Common myeloid progenitor, CD34-positive (primary cell): ENCODE measurements around the gene LYST.

Experiments used
- CTCF ChIA-PET: fragments of 350-600 bp; sonication (Branson Sonifier 250); formaldehyde crosslinking; loops from one replicate; lab custom pipeline; 2021; ENCODE audit warnings: antibody characterized with exemption; lab: Charles Lee
- POLR2A ChIA-PET: fragments of 350-600 bp; sonication (Branson Sonifier 250); formaldehyde crosslinking; loops from one replicate; lab custom pipeline; 2021; ENCODE audit warnings: antibody characterized with exemption; lab: Charles Lee
- DNase-seq, 3 donors: peaks; one replicate each; pipeline versions ENCODE4 v3.0.0 to v3.0.0-alpha.2; 2013
- H3K27ac ChIP-seq, 2 experiments: 1 replicate in 1 of 2; 2 replicates in 1 of 2; pipeline ENCODE4 v1.7.0; 2013; ENCODE audit warnings: inconsistent platforms in 2 of 2, low read length in 2 of 2, mild to moderate bottlenecking in 2 of 2, low read depth in 1 of 2, moderate library complexity in 1 of 2; ENCODE audit not compliant: severe bottlenecking in 2 of 2, insufficient read depth in 1 of 2, poor library complexity in 1 of 2
- H3K27me3 ChIP-seq, 5 experiments: replicated peaks in 2 of 5; 1 replicate in 3 of 5; 2 replicates in 2 of 5; pipeline versions ENCODE4 v1.6.1 to v1.7.0; 2013; ENCODE audit warnings: low read length in 4 of 5, mild to moderate bottlenecking in 2 of 5, moderate library complexity in 2 of 5, inconsistent platforms in 1 of 5; ENCODE audit not compliant: insufficient read depth in 5 of 5, control insufficient read depth in 4 of 5
- H3K36me3 ChIP-seq, 4 experiments: 1 replicate in 2 of 4; 2 replicates in 2 of 4; pipeline versions ENCODE4 v1.6.1 to v1.7.0; 2013; ENCODE audit warnings: low read length in 3 of 4, control low read depth in 1 of 4, mild to moderate bottlenecking in 1 of 4; ENCODE audit not compliant: control insufficient read depth in 4 of 4, insufficient read depth in 4 of 4
- H3K4me1 ChIP-seq, 4 experiments: 1 replicate in 3 of 4; 2 replicates in 1 of 4; pipeline versions ENCODE4 v1.6.1 to v1.7.1; 2013; ENCODE audit warnings: low read length in 3 of 4, mild to moderate bottlenecking in 3 of 4, control low read depth in 1 of 4, inconsistent platforms in 1 of 4, moderate library complexity in 1 of 4; ENCODE audit not compliant: control insufficient read depth in 4 of 4, insufficient read depth in 4 of 4; ENCODE audit errors: control extremely low read depth in 1 of 4
- H3K4me3 ChIP-seq, 7 experiments: 1 replicate in 4 of 7; 2 replicates in 3 of 7; pipeline versions ENCODE4 v1.5.1 to v1.7.0; 2013; ENCODE audit warnings: mild to moderate bottlenecking in 7 of 7, low read length in 6 of 7, moderate library complexity in 6 of 7, inconsistent platforms in 2 of 7, low read depth in 2 of 7, control low read depth in 1 of 7; ENCODE audit not compliant: insufficient read depth in 4 of 7, control insufficient read depth in 1 of 7; ENCODE audit errors: extremely low read depth in 1 of 7
- H3K9me3 ChIP-seq, 5 experiments: 1 replicate in 4 of 5; 2 replicates in 1 of 5; pipeline versions ENCODE4 v1.6.1 to v1.7.1; 2013; ENCODE audit warnings: low read length in 4 of 5, mild to moderate bottlenecking in 2 of 5, inconsistent platforms in 1 of 5, low read depth in 1 of 5, moderate library complexity in 1 of 5; ENCODE audit not compliant: control insufficient read depth in 4 of 5, insufficient read depth in 2 of 5; ENCODE audit errors: control extremely low read depth in 1 of 5
- WGBS: methylation state at CpG from one replicate; pipeline ENCODE4 v1.1.5; 2013; ENCODE audit not compliant: insufficient coverage; 5-methylcytosine and 5-hydroxymethylcytosine counted together

LYST gene

DNA sequence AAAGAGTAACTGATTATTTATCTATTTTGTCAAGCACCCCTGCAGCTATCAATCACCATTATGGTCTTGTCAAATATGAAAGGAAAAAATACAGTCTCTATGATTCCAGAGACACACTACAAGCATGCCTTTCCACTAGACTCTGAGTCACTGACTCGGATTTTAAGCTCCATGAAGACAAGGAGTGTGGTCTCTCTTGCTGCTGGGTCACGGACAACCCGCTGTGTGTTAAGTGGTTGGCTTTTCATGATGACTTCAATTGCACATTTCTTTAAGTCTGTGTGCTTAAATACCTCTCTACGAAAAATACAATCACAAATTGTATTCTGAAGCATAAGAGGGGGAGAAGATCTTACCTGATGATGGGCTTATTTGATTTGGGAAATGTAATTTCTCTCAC, 203.1 kb downstream of the LYST start:
- Histone ChIP-seq H3K27ac (no peak overlapping the region), H3K4me3 (no peak overlapping the region), H3K9me3 (peaks cover 0 to 5% (median 0%) of the 10 kb centered on the region in 5 experiments), H3K36me3 (peaks cover 4 to 12% (median 8%) of the 10 kb centered on the region in 4 experiments), H3K4me1 (no peaks in the 10 kb centered on the region), H3K27me3 (no peaks in the 10 kb centered on the region)
- DNase-seq, result no peak
- ChIA-PET POLR2A (no interaction called here), CTCF (no interaction called here)
- no CpG with 5 or more reads among the region's 4 CpGs for WGBS

GRCh38 chr1:235661568-235661967, 205.1 kb downstream of the LYST start:
- CTCF ChIA-PET, result interaction anchor here (0.9 kb wide), 1 partner anchor 69 kb away, joined by 3 read pairs; no protein-coding TSS in a partner anchor
- Histone ChIP-seq H3K4me3 (no peak overlapping the region), H3K9me3 (no peaks in the 10 kb centered on the region), H3K4me1 (no peaks in the 10 kb centered on the region), H3K27ac (no peak overlapping the region), H3K36me3 (peaks cover 4 to 12% (median 6%) of the 10 kb centered on the region in 4 experiments), H3K27me3 (peaks cover 0 to 3% (median 0%) of the 10 kb centered on the region in 5 experiments)
- POLR2A ChIA-PET, result no interaction called here
- no CpG with 5 or more reads among the region's 2 CpGs for WGBS
- DNase-seq, result no peak

DNA sequence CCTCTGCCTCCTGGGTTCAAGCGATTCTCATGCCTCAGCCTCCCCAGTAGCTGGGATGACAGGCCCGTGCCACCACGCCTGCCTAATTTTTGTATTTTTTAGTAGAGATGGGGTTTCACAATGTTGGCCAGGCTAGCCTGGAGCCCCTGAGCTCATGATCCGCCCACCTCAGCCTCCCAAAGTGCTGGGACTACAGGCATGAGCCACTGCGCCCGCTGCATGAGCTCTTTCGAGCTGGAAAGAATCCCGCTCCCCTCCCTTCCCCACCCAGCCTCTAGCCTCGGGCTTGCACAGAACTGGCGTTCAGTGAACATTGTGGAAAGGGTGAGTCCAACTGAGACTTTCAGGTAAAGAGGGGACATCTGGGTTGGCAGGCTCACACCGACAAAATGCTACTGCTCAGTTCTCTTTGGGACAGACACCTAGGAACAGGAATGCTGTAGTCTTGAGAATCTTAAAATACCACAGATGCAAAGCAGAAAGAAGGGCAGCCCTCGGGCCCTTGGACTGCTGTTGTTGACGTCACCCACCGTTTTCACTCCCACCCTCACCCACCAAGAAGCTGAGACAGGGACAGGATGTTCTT, 207.4 kb downstream of the LYST start:
- Histone ChIP-seq H3K27me3 (peaks cover 0 to 7% (median 2%) of the 10 kb centered on the region in 5 experiments), H3K4me1 (no peaks in the 10 kb centered on the region), H3K27ac (no peak overlapping the region), H3K36me3 (peaks cover 3 to 10% (median 4%) of the 10 kb centered on the region in 4 experiments), H3K9me3 (peaks cover 0 to 7% (median under 1%) of the 10 kb centered on the region in 5 experiments), H3K4me3 (no peak overlapping the region)
- no peak for DNase-seq
- ChIA-PET POLR2A (no interaction called here), CTCF (interaction anchor here (1.0 kb wide), 1 partner anchor 71 kb away, joined by 3 read pairs; no protein-coding TSS in a partner anchor)
- WGBS, result over 99% methylated on average over 11 of the region's 14 CpGs

DNA sequence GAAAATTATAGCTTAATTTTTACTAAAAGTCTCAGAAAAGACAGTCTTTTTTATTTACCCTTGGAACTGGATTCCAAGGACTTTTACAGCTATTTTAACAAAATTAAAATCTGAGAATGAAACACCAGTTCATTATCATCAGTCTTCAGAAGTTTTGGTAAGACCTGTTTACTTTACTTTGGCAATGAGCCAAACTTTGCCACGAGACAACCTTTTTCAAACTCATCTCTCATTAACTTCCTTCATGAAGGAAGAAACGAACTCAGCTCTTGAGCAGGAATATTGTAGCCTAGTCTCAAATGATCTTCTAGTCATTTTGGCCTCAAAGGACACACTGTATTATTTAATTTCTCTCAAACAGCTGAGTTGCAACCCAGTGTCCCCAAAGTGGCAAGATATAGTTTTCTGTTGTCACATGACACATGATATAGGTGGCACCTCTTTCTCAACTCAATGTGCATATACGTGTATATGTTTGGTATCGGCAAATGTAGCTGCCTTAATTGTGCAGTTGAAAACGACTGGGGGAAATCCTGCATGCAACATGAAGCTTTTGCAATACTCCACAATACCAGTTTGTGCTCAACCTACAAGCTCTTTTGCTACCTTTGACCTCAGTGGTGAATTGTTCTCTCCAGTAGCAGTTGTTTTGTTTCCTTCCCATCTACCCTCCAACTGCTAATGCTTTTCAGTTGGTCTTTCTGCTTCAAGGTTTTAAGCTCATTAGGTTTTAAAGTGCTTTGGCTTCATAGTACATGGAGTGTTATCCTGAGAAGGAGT, 208.8 kb downstream of the LYST start:
- peaks cover 0 to 13% (median 3%) of the 10 kb centered on the region in 5 experiments for H3K9me3 ChIP-seq
- WGBS, result 64% methylated on average over 4 of the region's 5 CpGs
- H3K27me3 ChIP-seq, result peaks cover 0 to 15% (median 2%) of the 10 kb centered on the region in 5 experiments
- POLR2A ChIA-PET, result no interaction called here
- peaks cover 2 to 5% (median 3%) of the 10 kb centered on the region in 4 experiments for H3K36me3 ChIP-seq
- H3K4me3 ChIP-seq, result no peak overlapping the region
- H3K27ac ChIP-seq, result no peak overlapping the region
- H3K4me1 ChIP-seq, result no peaks in the 10 kb centered on the region
- CTCF ChIA-PET, result interaction anchor here (1.1 kb wide), 1 partner anchor 58 kb away, joined by 3 read pairs; no protein-coding TSS in a partner anchor
- no peak for DNase-seq

GRCh38 chr1:235657269-235657668, 209.4 kb downstream of the LYST start:
- DNase-seq, result no peak
- H3K4me3 ChIP-seq, result no peak overlapping the region
- H3K27ac ChIP-seq, result no peak overlapping the region
- H3K9me3 ChIP-seq, result peaks cover 0 to 13% (median 3%) of the 10 kb centered on the region in 5 experiments
- no peaks in the 10 kb centered on the region for H3K4me1 ChIP-seq
- ChIA-PET CTCF (no interaction called here), POLR2A (no interaction called here)
- peaks cover 2 to 21% (median 8%) of the 10 kb centered on the region in 5 experiments for H3K27me3 ChIP-seq
- H3K36me3 ChIP-seq, result no peaks in the 10 kb centered on the region
- 100% methylated on average over 3 of the region's 5 CpGs for WGBS

DNA sequence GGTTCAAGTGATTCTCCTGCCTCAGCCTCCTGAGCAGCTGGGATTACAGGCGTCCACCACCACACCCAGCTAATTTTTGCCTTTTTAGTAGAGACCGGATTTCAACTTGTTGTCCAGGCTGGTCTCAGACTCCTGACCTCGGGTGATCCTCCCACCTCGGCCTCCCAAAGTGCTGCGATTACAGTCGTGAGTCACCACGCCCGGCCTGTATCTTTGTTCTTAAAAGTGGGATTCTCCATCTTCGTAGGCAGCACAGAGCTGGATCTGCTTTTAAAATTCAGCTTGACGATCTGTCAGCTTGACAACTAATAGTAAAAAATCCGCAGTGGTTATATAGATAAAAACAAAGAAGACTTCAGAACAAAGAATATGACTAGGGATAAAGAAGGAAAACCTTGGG, 214.3 kb downstream of the LYST start:
- ChIA-PET CTCF (no interaction called here), POLR2A (interaction anchor here (1.0 kb wide), 1 partner anchor 94 kb away, joined by 3 read pairs; no protein-coding TSS in a partner anchor)
- peaks cover 0 to 13% (median 3%) of the 10 kb centered on the region in 5 experiments for H3K9me3 ChIP-seq
- 93% methylated on average over 10 of the region's 11 CpGs for WGBS
- DNase-seq, result no peak
- no peak overlapping the region for H3K27ac ChIP-seq
- no peaks in the 10 kb centered on the region for H3K36me3 ChIP-seq
- peaks cover 3 to 64% (median 29%) of the 10 kb centered on the region in 5 experiments for H3K27me3 ChIP-seq
- H3K4me1 ChIP-seq, result peaks cover 0 to 26% (median 24%) of the 10 kb centered on the region in 4 experiments
- no peak overlapping the region for H3K4me3 ChIP-seq
